Neutrophil (primary cell): ENCODE results near the gene COL8A1.

Source experiments
- H3K27ac ChIP-seq: fragments of 200-600 bp; sonication (generic); 2 replicates; pipeline ENCODE4 v1.5.1; 2016; ENCODE audit warnings: mild to moderate bottlenecking, moderate library complexity
- H3K27me3 ChIP-seq: fragments of 200-600 bp; sonication (generic); 2 replicates; pipeline ENCODE4 v1.6.0; 2016; ENCODE audit warnings: mild to moderate bottlenecking
- H3K36me3 ChIP-seq: fragments of 200-600 bp; sonication (generic); 2 replicates; pipeline ENCODE4 v1.5.1; 2017
- H3K4me1 ChIP-seq, 2 experiments: fragments of 200-600 bp in 1 of 2; sonication (generic) in 1 of 2; 1 replicate in 1 of 2; 2 replicates in 1 of 2; pipeline versions ENCODE4 v1.5.1 to v1.6.1; 2013 to 2016; ENCODE audit warnings: low read depth in 1 of 2, low read length in 1 of 2, mild to moderate bottlenecking in 1 of 2, moderate library complexity in 1 of 2; ENCODE audit not compliant: control insufficient read depth in 1 of 2, insufficient read depth in 1 of 2
- H3K4me3 ChIP-seq, 2 experiments: fragments of 200-600 bp in 1 of 2; sonication (generic) in 1 of 2; 1 replicate in 1 of 2; 2 replicates in 1 of 2; pipeline ENCODE4 v1.5.1; 2013 to 2016; ENCODE audit warnings: low read depth in 1 of 2, low read length in 1 of 2, mild to moderate bottlenecking in 1 of 2, moderate library complexity in 1 of 2
- H3K9me3 ChIP-seq: fragments of 200-600 bp; sonication (generic); 2 replicates; pipeline ENCODE4 v1.5.1; 2016
- CTCF ChIP-seq: fragments of 200-600 bp; sonication (generic); IDR thresholded peaks from 2 replicates; pipeline ENCODE4 v1.5.1; 2016; ENCODE audit warnings: antibody characterized with exemption

COL8A1 gene

GRCh38 chr3:99614768-99615167, 23.6 kb upstream of the COL8A1 start:
- H3K9me3 ChIP-seq: no peaks in the 10 kb centered on the region
- TF ChIP-seq CTCF: no peak
- H3K4me1 ChIP-seq: no peaks in the 10 kb centered on the region
- H3K27ac ChIP-seq: no peak overlapping the region
- H3K36me3 ChIP-seq: no peaks in the 10 kb centered on the region
- no peak overlapping the region for H3K4me3 ChIP-seq
- no peaks in the 10 kb centered on the region for H3K27me3 ChIP-seq

GRCh38 chr3:99620077-99620767, 18.2 kb upstream of the COL8A1 start:
- no peak for TF ChIP-seq CTCF
- Histone ChIP-seq H3K9me3 (no peaks in the 10 kb centered on the region), H3K27ac (no peak overlapping the region), H3K36me3 (no peaks in the 10 kb centered on the region), H3K4me1 (no peaks in the 10 kb centered on the region), H3K27me3 (no peaks in the 10 kb centered on the region), H3K4me3 (no peak overlapping the region)

GRCh38 chr3:99620976-99621375, 17.4 kb upstream of the COL8A1 start:
- Histone ChIP-seq H3K36me3 (no peaks in the 10 kb centered on the region), H3K4me3 (no peak overlapping the region), H3K4me1 (no peaks in the 10 kb centered on the region), H3K9me3 (no peaks in the 10 kb centered on the region), H3K27ac (no peak overlapping the region), H3K27me3 (no peaks in the 10 kb centered on the region)
- no peak for TF ChIP-seq CTCF

- Histone ChIP-seq H3K27ac (no peak overlapping the region), H3K36me3 (no peaks in the 10 kb centered on the region), H3K27me3 (no peaks in the 10 kb centered on the region), H3K4me3 (no peak overlapping the region), H3K9me3 (no peaks in the 10 kb centered on the region), H3K4me1 (no peaks in the 10 kb centered on the region)
- TF ChIP-seq CTCF: no peak
These were observed 13.7 kb upstream of the COL8A1 start for GRCh38 chr3:99624496-99625236.

GRCh38 chr3:99625237-99625622, 13.2 kb upstream of the COL8A1 start:
- H3K27ac ChIP-seq: no peak overlapping the region
- H3K9me3 ChIP-seq: no peaks in the 10 kb centered on the region
- H3K4me1 ChIP-seq: no peaks in the 10 kb centered on the region
- H3K36me3 ChIP-seq: no peaks in the 10 kb centered on the region
- no peak overlapping the region for H3K4me3 ChIP-seq
- H3K27me3 ChIP-seq: no peaks in the 10 kb centered on the region
- no peak for TF ChIP-seq CTCF
